ENCODE measurements around the gene THSD4. TPM values are rescaled to one million over a fixed set of nuclear protein-coding genes. Genes with fewer than 3 reads are reported as not detected.

The THSD4 gene
- total RNA-seq, 2 experiments from 2014 or later = not detected

- TF ChIP-seq EZH2phosphoT487 (IDR thresholded peaks at IDR 0.05; ENCODE audit: borderline replicate concordance, low read depth, low read length) = no peak
- TF ChIP-seq, protein P1, sequence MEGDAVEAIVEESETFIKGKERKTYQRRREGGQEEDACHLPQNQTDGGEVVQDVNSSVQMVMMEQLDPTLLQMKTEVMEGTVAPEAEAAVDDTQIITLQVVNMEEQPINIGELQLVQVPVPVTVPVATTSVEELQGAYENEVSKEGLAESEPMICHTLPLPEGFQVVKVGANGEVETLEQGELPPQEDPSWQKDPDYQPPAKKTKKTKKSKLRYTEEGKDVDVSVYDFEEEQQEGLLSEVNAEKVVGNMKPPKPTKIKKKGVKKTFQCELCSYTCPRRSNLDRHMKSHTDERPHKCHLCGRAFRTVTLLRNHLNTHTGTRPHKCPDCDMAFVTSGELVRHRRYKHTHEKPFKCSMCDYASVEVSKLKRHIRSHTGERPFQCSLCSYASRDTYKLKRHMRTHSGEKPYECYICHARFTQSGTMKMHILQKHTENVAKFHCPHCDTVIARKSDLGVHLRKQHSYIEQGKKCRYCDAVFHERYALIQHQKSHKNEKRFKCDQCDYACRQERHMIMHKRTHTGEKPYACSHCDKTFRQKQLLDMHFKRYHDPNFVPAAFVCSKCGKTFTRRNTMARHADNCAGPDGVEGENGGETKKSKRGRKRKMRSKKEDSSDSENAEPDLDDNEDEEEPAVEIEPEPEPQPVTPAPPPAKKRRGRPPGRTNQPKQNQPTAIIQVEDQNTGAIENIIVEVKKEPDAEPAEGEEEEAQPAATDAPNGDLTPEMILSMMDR (conservative IDR thresholded peaks at IDR 0.05; ENCODE audit: low read length) = no peak
- no peak overlapping the region for H3K4me3 ChIP-seq (ENCODE audit: low read depth, low read length, poor library complexity, severe bottlenecking)
- H3K36me3 ChIP-seq (ENCODE audit: insufficient read depth, low read length) = no peaks in the 10 kb centered on the region
- no peak overlapping the region for H3K4me2 ChIP-seq (ENCODE audit: low read length)
- no peaks in the 10 kb centered on the region for H3K9me2 ChIP-seq (ENCODE audit: insufficient read depth, low read length)
- POLR2A ChIA-PET = interaction anchor here (0.7 kb wide), 1 partner anchor 8 kb away, joined by 4 read pairs; no protein-coding TSS in a partner anchor
- H2AFZ ChIP-seq (ENCODE audit: low read length) = no peak overlapping the region
- intact Hi-C loops (cut with micrococcal nuclease; ENCODE audit: unreplicated experiment) = no loop called here
- BruUV-seq (replicated peaks) = no TSS peak
- no peak for DNase-seq (ENCODE audit: low spot score)
- CTCF ChIA-PET (ENCODE audit: unreplicated experiment) = no interaction called here
- H3K9me3 ChIP-seq (ENCODE audit: low read length) = no peaks in the 10 kb centered on the region
- no peaks in the 10 kb centered on the region for H4K20me1 ChIP-seq (ENCODE audit: insufficient read depth, low read length)
- no peaks in the 10 kb centered on the region for H3K4me1 ChIP-seq (ENCODE audit: insufficient read depth, low read length, poor library complexity, severe bottlenecking)
- no peaks in the 10 kb centered on the region for H3K79me2 ChIP-seq (ENCODE audit: insufficient read depth, low read depth, low read length)
- no peak overlapping the region for H3K27ac ChIP-seq (ENCODE audit: low read depth, low read length, poor library complexity, severe bottlenecking)
Observed at GRCh38 chr15:71294911-71295602, 179.8 kb downstream of the THSD4 start.

DNA sequence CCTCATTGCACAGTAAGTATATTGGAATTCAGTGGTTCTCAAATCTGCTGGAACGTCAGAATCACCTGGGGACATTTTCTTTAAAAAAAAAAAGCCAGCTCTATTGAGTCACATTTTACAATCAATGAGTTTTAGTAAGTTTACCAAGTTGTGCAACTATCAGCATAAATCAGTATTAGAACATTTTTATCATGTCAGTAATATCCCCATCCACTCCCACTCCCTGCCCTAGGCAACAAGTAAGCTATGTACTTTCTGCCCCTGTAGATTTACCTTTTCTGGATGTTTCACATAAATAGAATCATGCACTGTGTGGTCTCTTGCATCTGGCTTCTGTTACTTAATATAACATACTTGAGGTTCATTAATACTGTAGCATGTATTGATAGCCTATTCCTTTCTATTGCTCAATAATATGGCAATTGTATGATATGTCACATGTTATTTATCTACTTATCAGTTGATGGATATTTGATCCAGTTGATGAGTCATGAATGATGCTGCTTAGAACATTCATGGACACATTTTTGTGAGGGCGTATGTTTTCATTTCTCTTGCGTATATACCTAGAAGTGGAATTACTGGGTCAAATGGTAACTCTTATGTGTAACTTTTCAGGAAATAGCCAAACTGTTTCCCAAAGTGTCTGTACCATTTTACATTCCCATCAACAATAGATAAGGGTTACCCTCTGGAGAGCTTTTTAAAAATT, 180.5 kb downstream of the THSD4 start:
- no peak for TF ChIP-seq EZH2phosphoT487 (IDR thresholded peaks at IDR 0.05; ENCODE audit: borderline replicate concordance, low read depth, low read length)
- TF ChIP-seq, protein P1 (conservative IDR thresholded peaks at IDR 0.05; ENCODE audit: low read length) = no peak
- H3K9me2 ChIP-seq (ENCODE audit: insufficient read depth, low read length) = no peaks in the 10 kb centered on the region
- POLR2A ChIA-PET = no interaction called here
- H3K4me2 ChIP-seq (ENCODE audit: low read length) = no peak overlapping the region
- H3K79me2 ChIP-seq (ENCODE audit: insufficient read depth, low read depth, low read length) = no peaks in the 10 kb centered on the region
- H3K9me3 ChIP-seq (ENCODE audit: low read length) = no peaks in the 10 kb centered on the region
- intact Hi-C loops (cut with micrococcal nuclease; ENCODE audit: unreplicated experiment) = no loop called here
- no peak overlapping the region for H3K27ac ChIP-seq (ENCODE audit: low read depth, low read length, poor library complexity, severe bottlenecking)
- no TSS peak for BruUV-seq (replicated peaks)
- H4K20me1 ChIP-seq (ENCODE audit: insufficient read depth, low read length) = no peaks in the 10 kb centered on the region
- no peaks in the 10 kb centered on the region for H3K4me1 ChIP-seq (ENCODE audit: insufficient read depth, low read length, poor library complexity, severe bottlenecking)
- no peaks in the 10 kb centered on the region for H3K36me3 ChIP-seq (ENCODE audit: insufficient read depth, low read length)
- H3K4me3 ChIP-seq (ENCODE audit: low read depth, low read length, poor library complexity, severe bottlenecking) = no peak overlapping the region
- H2AFZ ChIP-seq (ENCODE audit: low read length) = no peak overlapping the region
- no peak for DNase-seq (ENCODE audit: low spot score)
- CTCF ChIA-PET (ENCODE audit: unreplicated experiment) = no interaction called here

- H3K27ac ChIP-seq (ENCODE audit: low read depth, low read length, poor library complexity, severe bottlenecking) = no peak overlapping the region
- TF ChIP-seq, protein P1 (conservative IDR thresholded peaks at IDR 0.05; ENCODE audit: low read length) = no peak
- TF ChIP-seq EZH2phosphoT487 (IDR thresholded peaks at IDR 0.05; ENCODE audit: borderline replicate concordance, low read depth, low read length) = no peak
- no peak overlapping the region for H3K4me3 ChIP-seq (ENCODE audit: low read depth, low read length, poor library complexity, severe bottlenecking)
- intact Hi-C loops (cut with micrococcal nuclease; ENCODE audit: unreplicated experiment) = no loop called here
- CTCF ChIA-PET (ENCODE audit: unreplicated experiment) = no interaction called here
- no peak for DNase-seq (ENCODE audit: low spot score)
- no TSS peak for BruUV-seq (replicated peaks)
- H3K4me1 ChIP-seq (ENCODE audit: insufficient read depth, low read length, poor library complexity, severe bottlenecking) = no peaks in the 10 kb centered on the region
- no peak overlapping the region for H3K4me2 ChIP-seq (ENCODE audit: low read length)
- H4K20me1 ChIP-seq (ENCODE audit: insufficient read depth, low read length) = no peaks in the 10 kb centered on the region
- POLR2A ChIA-PET = no interaction called here
- no peaks in the 10 kb centered on the region for H3K9me3 ChIP-seq (ENCODE audit: low read length)
- no peaks in the 10 kb centered on the region for H3K79me2 ChIP-seq (ENCODE audit: insufficient read depth, low read depth, low read length)
- H2AFZ ChIP-seq (ENCODE audit: low read length) = no peak overlapping the region
- H3K9me2 ChIP-seq (ENCODE audit: insufficient read depth, low read length) = no peaks in the 10 kb centered on the region
- H3K36me3 ChIP-seq (ENCODE audit: insufficient read depth, low read length) = no peaks in the 10 kb centered on the region
Observed at GRCh38 chr15:71296315-71296679, 181.0 kb downstream of the THSD4 start.
